Measurements from ENCODE around the gene MYO1B. TPM values are rescaled to one million over a fixed set of nuclear protein-coding genes. Genes with fewer than 3 reads are reported as not detected.

MYO1B gene
- total and polyA plus RNA-seq, 2 of the 4 experiments (the other 2 are of a cell fraction) = 57.2 to 116 TPM

DNA sequence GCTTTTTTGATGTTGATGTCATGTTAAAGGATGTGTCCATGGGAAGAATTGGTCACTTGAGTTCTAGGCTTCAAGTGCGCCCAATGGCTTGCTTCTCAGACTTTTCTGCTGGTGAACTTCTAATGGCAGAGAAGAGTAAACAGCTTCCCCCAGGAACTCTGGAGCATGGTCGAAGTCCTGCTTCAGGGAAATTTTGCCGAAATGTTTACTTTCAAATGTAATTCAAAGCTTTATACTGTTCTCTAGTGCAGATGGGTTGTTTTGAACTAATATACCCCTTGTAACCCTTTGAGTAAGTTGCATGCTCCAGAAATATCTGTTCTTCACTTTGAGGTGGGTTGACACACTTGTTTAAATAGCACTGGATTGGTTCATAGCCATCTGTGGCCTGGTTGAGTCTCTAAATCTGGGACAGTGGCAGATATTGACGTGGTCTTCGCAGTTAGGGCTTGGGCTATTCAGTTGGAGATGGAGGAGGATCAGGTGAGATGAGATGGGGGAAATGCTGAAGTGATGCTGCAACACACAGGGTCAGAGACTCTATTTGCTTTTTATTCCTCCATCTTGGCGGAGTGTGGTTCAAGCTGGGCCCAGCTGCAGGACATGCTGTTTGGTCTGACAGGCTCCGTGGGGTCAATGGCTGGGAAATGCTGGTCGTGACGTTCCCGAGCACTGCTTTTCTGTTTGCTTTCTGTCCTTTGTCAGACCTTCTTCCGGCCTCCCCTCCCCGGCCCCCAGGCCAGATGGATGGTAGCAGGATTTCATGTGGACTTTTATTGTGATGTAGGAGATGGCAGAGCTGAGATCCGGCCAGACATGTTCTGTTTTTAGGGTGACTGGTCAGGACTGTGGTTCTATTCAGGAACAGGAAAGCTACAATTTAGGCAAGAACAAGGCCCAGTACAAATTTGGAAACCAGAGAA, 35.9 kb downstream of the MYO1B start (continued):
- TF ChIP-seq, protein P1, sequence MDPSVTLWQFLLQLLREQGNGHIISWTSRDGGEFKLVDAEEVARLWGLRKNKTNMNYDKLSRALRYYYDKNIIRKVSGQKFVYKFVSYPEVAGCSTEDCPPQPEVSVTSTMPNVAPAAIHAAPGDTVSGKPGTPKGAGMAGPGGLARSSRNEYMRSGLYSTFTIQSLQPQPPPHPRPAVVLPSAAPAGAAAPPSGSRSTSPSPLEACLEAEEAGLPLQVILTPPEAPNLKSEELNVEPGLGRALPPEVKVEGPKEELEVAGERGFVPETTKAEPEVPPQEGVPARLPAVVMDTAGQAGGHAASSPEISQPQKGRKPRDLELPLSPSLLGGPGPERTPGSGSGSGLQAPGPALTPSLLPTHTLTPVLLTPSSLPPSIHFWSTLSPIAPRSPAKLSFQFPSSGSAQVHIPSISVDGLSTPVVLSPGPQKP (IDR thresholded peaks at IDR 0.05; ENCODE audit: borderline replicate concordance, low read depth, low read length) = no peak

DNA sequence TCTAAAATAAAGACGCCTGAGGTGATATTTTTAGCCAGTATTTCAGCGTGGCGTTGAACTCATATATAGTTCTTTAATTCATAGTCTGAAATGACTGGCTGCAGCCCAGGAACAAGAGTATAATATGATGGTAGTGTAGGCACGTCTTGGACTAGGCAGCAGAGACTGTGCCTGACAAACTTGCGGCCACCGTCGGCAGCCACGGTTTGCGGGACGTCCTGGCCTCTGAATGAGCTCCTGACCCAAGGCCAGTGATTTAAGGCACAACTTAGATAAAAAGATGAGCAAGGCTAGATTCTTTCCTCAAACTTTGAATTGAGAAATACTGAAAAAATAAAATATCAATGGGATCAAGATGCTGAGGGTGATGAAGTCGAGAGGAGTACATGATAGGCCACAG, 40.0 kb downstream of the MYO1B start:
- dilution Hi-C loops (cut with HindIII; ENCODE audit: low sequenced_read_pairs, unreplicated experiment) = no loop called here
- CTCF ChIA-PET = no interaction called here
- H3K14ac ChIP-seq (replicated peaks; ENCODE audit: low read depth, low read length) = no peak overlapping the region

More for the DNA sequence above, 40.0 kb downstream of the MYO1B start:
- Histone ChIP-seq H3K9me3 (ENCODE audit: control insufficient read depth, insufficient read depth, low read length) (no peaks in the 10 kb centered on the region), H3K36me3 (ENCODE audit: control insufficient read depth, insufficient read depth, low read length) (peaks cover 35% of the 10 kb centered on the region), H3K9ac (ENCODE audit: low read depth, low read length) (no peak overlapping the region), H3K27ac (ENCODE audit: insufficient read depth, low read length) (no peak overlapping the region), H3K27me3 (ENCODE audit: control insufficient read depth, insufficient read depth, low read length) (no peaks in the 10 kb centered on the region), H3K4me2 (ENCODE audit: low read depth, low read length) (no peak overlapping the region), H2BK120ac (ENCODE audit: low read depth, low read length) (no peak overlapping the region), H3K4ac (ENCODE audit: low read depth, low read length) (no peak overlapping the region), H2BK15ac (ENCODE audit: low read depth, low read length) (no peak overlapping the region), H4K20me1 (ENCODE audit: insufficient read depth, low read length) (peaks cover 37% of the 10 kb centered on the region; the same call in 1 of the 2 replicates), H4K91ac (ENCODE audit: insufficient read depth, low read depth, low read length) (no peak overlapping the region), H3K56ac (ENCODE audit: extremely low read depth, insufficient read depth, low read length) (no peak overlapping the region), H3K4me3 (ENCODE audit: insufficient read depth, low read depth, low read length) (no peak overlapping the region), H4K5ac (ENCODE audit: low read depth, low read length) (no peak overlapping the region), H2AK9ac (replicated peaks; ENCODE audit: low read depth, low read length, poor library complexity) (no peak overlapping the region), H2AFZ (replicated peaks; ENCODE audit: low read length, poor library complexity) (no peak overlapping the region), H2AK5ac (ENCODE audit: low read depth, low read length) (no peak overlapping the region), H4K8ac (ENCODE audit: low read depth in 2 of 2, low read length in 2 of 2) (no peak overlapping the region), H3K23ac (ENCODE audit: low read depth, low read length) (no peak overlapping the region), H3K9me1 (ENCODE audit: insufficient read depth, low read length) (peaks cover 5% of the 10 kb centered on the region; the same call in 1 of the 2 replicates), H3K18ac (ENCODE audit: low read depth, low read length) (no peak overlapping the region), H2BK5ac (ENCODE audit: low read depth, low read length, poor library complexity, severe bottlenecking) (no peak overlapping the region), H2BK20ac (ENCODE audit: low read depth, low read length) (no peak overlapping the region), H3K4me1 (ENCODE audit: control insufficient read depth, insufficient read depth, low read length) (no peaks in the 10 kb centered on the region; the same call in 1 of the 2 replicates), H3K79me1 (ENCODE audit: low read depth in 1 of 2, low read length in 2 of 2) (peaks cover 52 to 77% of the 10 kb centered on the region in 2 experiments)
- ATAC-seq (ENCODE audit: low read depth) (no peak), DNase-seq (no peak)
- WGBS, 2 experiments (ENCODE audit: extremely low coverage in 2 of 2, insufficient read length in 1 of 2) = no CpG with 5 or more reads among the region's 11 CpGs
- POLR2A ChIA-PET (ENCODE audit: unreplicated experiment) = no interaction called here
- intact Hi-C loops (cut with micrococcal nuclease) (no loop called here), in situ Hi-C loops (cut with MboI; ENCODE audit: low sequenced_read_pairs) (no loop called here)
- TF ChIP-seq, protein P2, sequence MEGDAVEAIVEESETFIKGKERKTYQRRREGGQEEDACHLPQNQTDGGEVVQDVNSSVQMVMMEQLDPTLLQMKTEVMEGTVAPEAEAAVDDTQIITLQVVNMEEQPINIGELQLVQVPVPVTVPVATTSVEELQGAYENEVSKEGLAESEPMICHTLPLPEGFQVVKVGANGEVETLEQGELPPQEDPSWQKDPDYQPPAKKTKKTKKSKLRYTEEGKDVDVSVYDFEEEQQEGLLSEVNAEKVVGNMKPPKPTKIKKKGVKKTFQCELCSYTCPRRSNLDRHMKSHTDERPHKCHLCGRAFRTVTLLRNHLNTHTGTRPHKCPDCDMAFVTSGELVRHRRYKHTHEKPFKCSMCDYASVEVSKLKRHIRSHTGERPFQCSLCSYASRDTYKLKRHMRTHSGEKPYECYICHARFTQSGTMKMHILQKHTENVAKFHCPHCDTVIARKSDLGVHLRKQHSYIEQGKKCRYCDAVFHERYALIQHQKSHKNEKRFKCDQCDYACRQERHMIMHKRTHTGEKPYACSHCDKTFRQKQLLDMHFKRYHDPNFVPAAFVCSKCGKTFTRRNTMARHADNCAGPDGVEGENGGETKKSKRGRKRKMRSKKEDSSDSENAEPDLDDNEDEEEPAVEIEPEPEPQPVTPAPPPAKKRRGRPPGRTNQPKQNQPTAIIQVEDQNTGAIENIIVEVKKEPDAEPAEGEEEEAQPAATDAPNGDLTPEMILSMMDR (conservative IDR thresholded peaks at IDR 0.05; ENCODE audit: low read depth, low read length) = no peak
- TF ChIP-seq RAD21 (IDR thresholded peaks at IDR 0.05; ENCODE audit: low read length) = no peak
- no peak for TF ChIP-seq MAFK (IDR thresholded peaks at IDR 0.05; ENCODE audit: low read depth, low read length)
- TF ChIP-seq FOS (IDR thresholded peaks at IDR 0.05; ENCODE audit: low read depth, low read length) = no peak
- no peak for TF ChIP-seq RFX5 (IDR thresholded peaks at IDR 0.05; ENCODE audit: low read depth, low read length)
- TF ChIP-seq POLR2A (IDR thresholded peaks at IDR 0.05; ENCODE audit: low read depth, low read length) = no peak
- TF ChIP-seq, protein P3, sequence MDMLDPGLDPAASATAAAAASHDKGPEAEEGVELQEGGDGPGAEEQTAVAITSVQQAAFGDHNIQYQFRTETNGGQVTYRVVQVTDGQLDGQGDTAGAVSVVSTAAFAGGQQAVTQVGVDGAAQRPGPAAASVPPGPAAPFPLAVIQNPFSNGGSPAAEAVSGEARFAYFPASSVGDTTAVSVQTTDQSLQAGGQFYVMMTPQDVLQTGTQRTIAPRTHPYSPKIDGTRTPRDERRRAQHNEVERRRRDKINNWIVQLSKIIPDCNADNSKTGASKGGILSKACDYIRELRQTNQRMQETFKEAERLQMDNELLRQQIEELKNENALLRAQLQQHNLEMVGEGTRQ (IDR thresholded peaks at IDR 0.05; ENCODE audit: low read depth, low read length) = no peak
- no peak for TF ChIP-seq RCOR1 (IDR thresholded peaks at IDR 0.05; ENCODE audit: insufficient replicate concordance, low read length)
- no peak for TF ChIP-seq MXI1 (IDR thresholded peaks at IDR 0.05; ENCODE audit: borderline replicate concordance, low read depth, low read length)
- no peak for TF ChIP-seq CHD1 (IDR thresholded peaks at IDR 0.05; ENCODE audit: low read depth, low read length)
- no TSS peak for BruUV-seq (replicated peaks)

Measured in IMR-90 (cell line).